ENCODE measurements around the gene TRIM66.

- no peak for TF ChIP-seq CTCF (IDR thresholded peaks at IDR 0.05)
- TF ChIP-seq POLR2AphosphoS5 (IDR thresholded peaks at IDR 0.05): no peak
Observed at GRCh38 chr11:8693555-8693954, 11.1 kb upstream of the TRIM66 start.
